GM13977 (cell line): Measurements from ENCODE around the gene ZNF668.
A peak's percentile ranks its signal among the peaks of the same experiment; 100 is the strongest.

Experiments used
- DNase-seq: peaks from one replicate; pipeline ENCODE4 v3.0.0; 2012; ENCODE audit warnings: low spot score
- CTCF ChIP-seq: IDR thresholded peaks from 2 replicates; pipeline ENCODE4 v1.5.1; 2012; ENCODE audit warnings: mild to moderate bottlenecking, control low read depth; ENCODE audit not compliant: insufficient read depth; ENCODE audit errors: extremely low read depth, missing control alignments
- in situ Hi-C: fragments of 300-500 bp; cut with MboI; formaldehyde crosslinking; loops from one replicate; pipeline ENCODE4 v1.12.0; 2022; ENCODE audit warnings: low sequenced_read_pairs, low pct_unique_long_range_greater_than_20kb, mixed read lengths, inconsistent platforms; ENCODE audit not compliant: unreplicated experiment

The ZNF668 gene

GRCh38 chr16:31036691-31037090 lies 37.3 kb downstream of the ZNF668 start:
- no peak for DNase-seq
- no peak for TF ChIP-seq CTCF
- in situ Hi-C loops: no loop called here

GRCh38 chr16:31033709-31034492 lies 40.1 kb downstream of the ZNF668 start:
- TF ChIP-seq CTCF: no peak
- peak; percentile 94 for DNase-seq
- in situ Hi-C loops: no loop called here

- TF ChIP-seq CTCF: no peak
- DNase-seq: peak; percentile 96
- in situ Hi-C loops: no loop called here
Observed at GRCh38 chr16:31032736-31033708, 41.0 kb downstream of the ZNF668 start, which contains the start of gene STX4. TSS of gene STX4 (plus strand) at chr16:31033558. CDS start at chr16:31033806, 248 bp downstream.

GRCh38 chr16:31031276-31031675 lies 42.8 kb downstream of the ZNF668 start:
- TF ChIP-seq CTCF: no peak
- no peak for DNase-seq
- in situ Hi-C loops: no loop called here

- DNase-seq: no peak
- in situ Hi-C loops: no loop called here
- TF ChIP-seq CTCF: no peak
Observed at GRCh38 chr16:31029272-31029671, 44.8 kb downstream of the ZNF668 start.

GRCh38 chr16:31025339-31025738 lies 48.7 kb downstream of the ZNF668 start:
- in situ Hi-C loops: no loop called here
- TF ChIP-seq CTCF: no peak

More at GRCh38 chr16:31025339-31025738, 48.7 kb downstream of the ZNF668 start:
- DNase-seq: no peak
